SH-SY5Y (cell line): Measurements from ENCODE around the gene HADHA.

ENCODE experiments used
- GATA2 ChIP-seq: IDR thresholded peaks from 2 replicates; pipeline ENCODE4 v1.6.1; 2011; ENCODE audit warnings: mild to moderate bottlenecking, low read depth, low read length
- GATA3 ChIP-seq: IDR thresholded peaks from 2 replicates; pipeline ENCODE4 v1.6.1; 2011; ENCODE audit warnings: low read depth, mild to moderate bottlenecking, low read length, moderate library complexity

- TF ChIP-seq GATA2 (no peak), GATA3 (no peak)
Measured at GRCh38 chr2:26279886-26280285, 35.5 kb upstream of the HADHA start.
